Endodermal cell (in vitro differentiated cells): Measurements from ENCODE around the gene APOC1. TPM values are rescaled to one million over a fixed set of nuclear protein-coding genes. Genes with fewer than 3 reads are reported as not detected.

Experiments used
- DNase-seq: peaks from one replicate; pipeline ENCODE4 v3.0.0-alpha.2; 2017
- H3K27ac ChIP-seq: 2 replicates; pipeline ENCODE4 v1.5.1; 2013; ENCODE audit warnings: mild to moderate bottlenecking, low read depth, low read length, moderate library complexity
- H3K27me3 ChIP-seq: 2 replicates; pipeline ENCODE4 v1.6.1; 2013; ENCODE audit warnings: mild to moderate bottlenecking, low read length, moderate library complexity; ENCODE audit not compliant: insufficient read depth, control insufficient read depth, poor library complexity, severe bottlenecking
- H3K36me3 ChIP-seq: 2 replicates; pipeline ENCODE4 v1.7.0; 2013; ENCODE audit warnings: mild to moderate bottlenecking, low read length, moderate library complexity; ENCODE audit not compliant: control insufficient read depth, insufficient read depth
- H3K4me1 ChIP-seq: one replicate; pipeline ENCODE4 v1.7.0; 2013; ENCODE audit warnings: low read length; ENCODE audit not compliant: control insufficient read depth, insufficient read depth
- H3K4me3 ChIP-seq: 2 replicates; pipeline ENCODE4 v1.5.1; 2013; ENCODE audit warnings: mild to moderate bottlenecking, low read length, moderate library complexity
- H3K9ac ChIP-seq: 2 replicates; pipeline ENCODE4 v1.6.1; 2013; ENCODE audit warnings: mild to moderate bottlenecking, low read length, moderate library complexity; ENCODE audit not compliant: poor library complexity, severe bottlenecking; ENCODE audit errors: extremely low read depth
- H3K9me3 ChIP-seq: 2 replicates; pipeline ENCODE4 v1.6.1; 2013; ENCODE audit warnings: mild to moderate bottlenecking, low read length, moderate library complexity; ENCODE audit not compliant: control insufficient read depth
- H3K27ac Mint-ChIP-seq: 2 replicates; pipeline ENCODE4 v1.8.0; 2020; ENCODE audit warnings: mixed read lengths
- H3K27me3 Mint-ChIP-seq: 2 replicates; pipeline ENCODE4 v1.8.0; 2021; ENCODE audit warnings: mild to moderate bottlenecking, mixed read lengths; ENCODE audit not compliant: insufficient read depth
- H3K36me3 Mint-ChIP-seq: 2 replicates; pipeline ENCODE4 v1.8.0; 2020; ENCODE audit warnings: low read depth, mixed read lengths
- H3K4me1 Mint-ChIP-seq: 2 replicates; pipeline ENCODE4 v1.8.0; 2020; ENCODE audit warnings: mixed read lengths
- H3K4me3 Mint-ChIP-seq: 2 replicates; pipeline ENCODE4 v1.8.0; 2020; ENCODE audit warnings: mild to moderate bottlenecking, moderate library complexity, mixed read lengths
- H3K9me3 Mint-ChIP-seq: 2 replicates; pipeline ENCODE4 v1.8.0; 2020; ENCODE audit warnings: mild to moderate bottlenecking, mixed read lengths
- CTCF ChIP-seq: fragments of 200-600 bp; sonication (generic); conservative IDR thresholded peaks from 2 replicates; pipeline ENCODE4 v1.5.0; 2021; ENCODE audit warnings: antibody characterized with exemption, mild to moderate bottlenecking
- WGBS, 2 experiments: methylation state at CpG; one replicate each; pipeline versions ENCODE4 v1.1.5 to v1.1.7; 2013; ENCODE audit warnings: missing lambda C conversion rate in 2 of 2, mixed read lengths in 1 of 2; ENCODE audit not compliant: insufficient coverage in 1 of 2, insufficient read length in 1 of 2; 5-methylcytosine and 5-hydroxymethylcytosine counted together
- total RNA-seq, 2 donors: library from RNA; stranded (reverse); fragmentation: NEBNext Ultra II Directional in 1 of 2; extraction: Animal tissue kit (Norgen Biotek cat#: 25700) in 1 of 2; gene quantifications; 2 replicates in 1 of 2; 3 replicates in 1 of 2; pipeline ENCODE4 v1.2.1, GENCODE V29; 2021

The APOC1 gene
- total RNA-seq, 2 donors from 2014 or later = 914 to 1,040 TPM

- no peak overlapping the region for H3K27ac ChIP-seq
- H3K4me3 ChIP-seq = no peak overlapping the region
- H3K9me3 Mint-ChIP-seq = no peaks in the 10 kb centered on the region
- peaks cover 90% of the 10 kb centered on the region for H3K36me3 ChIP-seq
- no peaks in the 10 kb centered on the region for H3K27me3 Mint-ChIP-seq
- H3K9me3 ChIP-seq = no peaks in the 10 kb centered on the region
- peaks cover 82% of the 10 kb centered on the region for H3K36me3 Mint-ChIP-seq
- no peaks in the 10 kb centered on the region for H3K27me3 ChIP-seq
- TF ChIP-seq CTCF = no peak
- no peak overlapping the region for H3K9ac ChIP-seq
- no peaks in the 10 kb centered on the region for H3K4me1 Mint-ChIP-seq
- H3K4me3 Mint-ChIP-seq = no peak overlapping the region
- H3K4me1 ChIP-seq = no peaks in the 10 kb centered on the region
- no peak for DNase-seq
- 40 to 75% methylated on average over 1 to 3 of the region's 4 CpGs for WGBS, 2 experiments
- H3K27ac Mint-ChIP-seq = no peak overlapping the region
Observed at GRCh38 chr19:44872661-44873060, 41.7 kb upstream of the APOC1 start.

- WGBS, 2 experiments = 90 to 91% methylated on average over 4 to 16 of the region's 16 CpGs
- H3K36me3 Mint-ChIP-seq = peaks cover 77% of the 10 kb centered on the region
Observed at GRCh38 chr19:44874317-44874716, 40.1 kb upstream of the APOC1 start.

GRCh38 chr19:44875666-44876451 lies 38.5 kb upstream of the APOC1 start:
- Mint-ChIP-seq H3K27ac (no peak overlapping the region), H3K27me3 (no peaks in the 10 kb centered on the region), H3K36me3 (peaks cover 70% of the 10 kb centered on the region), H3K4me1 (no peaks in the 10 kb centered on the region), H3K4me3 (no peak overlapping the region), H3K9me3 (no peaks in the 10 kb centered on the region)
- no peak overlapping the region for H3K4me3 ChIP-seq
- H3K36me3 ChIP-seq = peaks cover 73% of the 10 kb centered on the region
- H3K9ac ChIP-seq = no peak overlapping the region
- no peak for DNase-seq
- TF ChIP-seq CTCF = no peak
- no peaks in the 10 kb centered on the region for H3K9me3 ChIP-seq
- no peaks in the 10 kb centered on the region for H3K4me1 ChIP-seq
- no peak overlapping the region for H3K27ac ChIP-seq
- H3K27me3 ChIP-seq = no peaks in the 10 kb centered on the region
- WGBS, 2 experiments = 94 to 97% methylated on average over 12 to 22 of the region's 22 CpGs

More at GRCh38 chr19:44874317-44874716, 40.1 kb upstream of the APOC1 start:
- Mint-ChIP-seq H3K4me1 (no peaks in the 10 kb centered on the region), H3K27ac (no peak overlapping the region), H3K9me3 (no peaks in the 10 kb centered on the region), H3K4me3 (no peak overlapping the region), H3K27me3 (no peaks in the 10 kb centered on the region)
- Histone ChIP-seq H3K36me3 (peaks cover 86% of the 10 kb centered on the region), H3K9me3 (no peaks in the 10 kb centered on the region), H3K4me1 (no peaks in the 10 kb centered on the region), H3K9ac (no peak overlapping the region), H3K4me3 (no peak overlapping the region), H3K27ac (no peak overlapping the region), H3K27me3 (no peaks in the 10 kb centered on the region)
- no peak for DNase-seq
- TF ChIP-seq CTCF = no peak
